Fibroblast of skin of right quadriceps (primary cell): ENCODE data around the gene STAT5A.

ENCODE experiments used
- DNase-seq: peaks from one replicate; pipeline ENCODE4 v3.0.0-alpha.2; 2013

Gene STAT5A

GRCh38 chr17:42270170-42270535 lies 18.1 kb upstream of the STAT5A start:
- DNase-seq = peak; percentile 50

- DNase-seq = no peak
Measured at GRCh38 chr17:42270596-42270995, 17.7 kb upstream of the STAT5A start.

- DNase-seq = no peak
Measured at GRCh38 chr17:42271006-42271778, 17.1 kb upstream of the STAT5A start.

- DNase-seq = no peak
Measured at GRCh38 chr17:42271779-42272035, 16.6 kb upstream of the STAT5A start.

GRCh38 chr17:42272162-42272907 lies 16.0 kb upstream of the STAT5A start:
- DNase-seq = no peak

GRCh38 chr17:42273474-42274252 lies 14.6 kb upstream of the STAT5A start:
- DNase-seq = no peak

- DNase-seq = no peak
Measured at GRCh38 chr17:42274253-42274542, 14.1 kb upstream of the STAT5A start.

GRCh38 chr17:42274812-42275526 lies 13.3 kb upstream of the STAT5A start:
- DNase-seq = no peak

- peak; percentile 65 for DNase-seq
Measured at GRCh38 chr17:42275527-42276358, 12.6 kb upstream of the STAT5A start.

GRCh38 chr17:42276359-42276608 lies 12.0 kb upstream of the STAT5A start, which contains the start of gene STAT5B:
Gene STAT5B (minus strand): TSS chr17:42276391. CDS start chr17:42232127, 44,264 bp downstream.
- DNase-seq = peak; percentile 67

- peak; percentile 79 for DNase-seq
Measured at GRCh38 chr17:42276609-42277341, 11.5 kb upstream of the STAT5A start.

GRCh38 chr17:42277342-42277712 lies 11.0 kb upstream of the STAT5A start:
- no peak for DNase-seq

GRCh38 chr17:42279776-42280630 lies 8.3 kb upstream of the STAT5A start:
- DNase-seq = no peak

GRCh38 chr17:42281571-42282096 lies 6.7 kb upstream of the STAT5A start:
- no peak for DNase-seq

GRCh38 chr17:42282478-42283080 lies 5.7 kb upstream of the STAT5A start:
- DNase-seq = no peak

GRCh38 chr17:42283241-42284023 lies 4.9 kb upstream of the STAT5A start:
- DNase-seq = no peak

GRCh38 chr17:42284024-42284369 lies 4.3 kb upstream of the STAT5A start:
- DNase-seq = no peak

- DNase-seq = no peak
Measured at GRCh38 chr17:42284566-42284965, 3.7 kb upstream of the STAT5A start.

- no peak for DNase-seq
Measured at GRCh38 chr17:42285346-42286050, 2.8 kb upstream of the STAT5A start.
